Kidney (tissue), 14 donors: Measurements from ENCODE around the gene HEPHL1. TPM values are rescaled to one million over a fixed set of nuclear protein-coding genes. Genes with fewer than 3 reads are reported as not detected.

ENCODE experiments used
- DNase-seq, 5 donors: peaks; one replicate each; pipeline ENCODE4 v3.0.0-alpha.2; 2013 to 2020
- FAIRE-seq: peaks from 2 replicates; lab custom pipeline; 2012; peaks lifted over from hg19 to GRCh38; lab: Jason Lieb, UNC
- H3K27ac ChIP-seq, 2 donors: one replicate each; pipeline ENCODE4 v1.7.0; 2013; ENCODE audit warnings: low read depth in 2 of 2, low read length in 2 of 2, inconsistent platforms in 1 of 2
- H3K27me3 ChIP-seq: one replicate; pipeline ENCODE4 v1.7.1; 2013; ENCODE audit warnings: low read length, inconsistent platforms; ENCODE audit not compliant: control insufficient read depth, insufficient read depth
- H3K36me3 ChIP-seq, 3 donors: one replicate each; pipeline versions ENCODE4 v1.7.0 to v1.7.1; 2013; ENCODE audit warnings: low read length in 3 of 3, control low read depth in 1 of 3, inconsistent platforms in 1 of 3; ENCODE audit not compliant: insufficient read depth in 3 of 3, control insufficient read depth in 2 of 3
- H3K4me1 ChIP-seq, 3 donors: one replicate each; pipeline versions ENCODE4 v1.7.0 to v1.7.1; 2013; ENCODE audit warnings: low read length in 3 of 3, inconsistent platforms in 1 of 3, low read depth in 1 of 3; ENCODE audit not compliant: control insufficient read depth in 2 of 3, insufficient read depth in 2 of 3
- H3K4me3 ChIP-seq, 3 donors: one replicate each; pipeline versions ENCODE4 v1.7.0 to v1.8.1; 2013; ENCODE audit warnings: low read length in 3 of 3, control low read depth in 1 of 3, inconsistent platforms in 1 of 3
- H3K9ac ChIP-seq, 3 donors: one replicate each; pipeline versions ENCODE4 v1.7.0 to v1.7.1; 2013; ENCODE audit warnings: low read length in 3 of 3, control low read depth in 1 of 3, inconsistent platforms in 1 of 3
- H3K9me3 ChIP-seq, 3 donors: one replicate each; pipeline versions ENCODE4 v1.7.0 to v1.7.1; 2013; ENCODE audit warnings: low read length in 3 of 3, control low read depth in 1 of 3, inconsistent platforms in 1 of 3; ENCODE audit not compliant: control insufficient read depth in 2 of 3, insufficient read depth in 1 of 3
- intact Hi-C: fragments of 100-400 bp; cut with DNase I; formaldehyde crosslinking; loops from one replicate; pipeline ENCODE4 v1.11.1; 2022
- polyA plus RNA-seq: library from polyadenylated mRNA; stranded (reverse); fragments of 350-450 nt; fragmentation: Illumina TruSeq; extraction: RNeasy Lipid Tissue Mini Kit (QIAGEN cat#74804); gene quantifications from one replicate; pipeline ENCODE4 v1.2.3, GENCODE V29; 2014; ENCODE audit warnings: low read depth, low replicate concordance; ENCODE audit not compliant: insufficient read depth
- total RNA-seq: library from RNA; stranded (reverse); fragmentation: NEBNext Ultra II Directional; extraction: Animal tissue kit (Norgen Biotek cat#: 25700); gene quantifications from one replicate; pipeline ENCODE4 v1.2.1, GENCODE V29; 2021
- TF ChIP-seq, protein P1 (sequence below): IDR thresholded peaks from 3 replicates; pipeline ENCODE4 v1.5.1; 2012; ENCODE audit warnings: mild to moderate bottlenecking, moderate library complexity, borderline replicate concordance; ENCODE audit not compliant: insufficient read depth; ENCODE audit errors: extremely low read depth
- donor health status: control.
- donor health status: control.
- donor health status: control.
- donor health status: control.
- donor health status: control.
- donor health status: DM: yes; HTN: yes; CAD: no.
- donor health status: Normal renal cell carcinoma (clear cell type).

Gene HEPHL1
- total and polyA plus RNA-seq, 2 donors from 2014 or later: not detected

DNA sequence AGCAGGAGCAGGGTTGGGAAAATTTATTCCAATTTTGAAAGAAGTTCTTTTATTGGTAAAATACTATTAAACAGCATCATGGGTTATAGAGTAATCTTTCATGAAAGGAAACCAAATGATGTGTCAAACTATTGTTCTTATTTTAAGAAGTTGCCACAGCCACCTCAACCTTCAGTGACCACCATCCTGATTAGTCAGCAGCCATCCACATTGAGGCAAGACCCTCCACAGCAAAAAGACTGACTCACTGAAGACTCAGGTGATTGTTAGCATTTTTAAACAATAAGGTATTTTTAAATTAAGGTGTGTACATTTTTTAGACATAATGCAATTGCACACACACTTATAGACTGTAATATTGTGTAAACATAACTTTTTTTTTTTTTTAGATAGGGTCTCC, 3.7 kb upstream of the HEPHL1 start:
- DNase-seq (no peak), FAIRE-seq (no peak)
- TF ChIP-seq, protein P1, sequence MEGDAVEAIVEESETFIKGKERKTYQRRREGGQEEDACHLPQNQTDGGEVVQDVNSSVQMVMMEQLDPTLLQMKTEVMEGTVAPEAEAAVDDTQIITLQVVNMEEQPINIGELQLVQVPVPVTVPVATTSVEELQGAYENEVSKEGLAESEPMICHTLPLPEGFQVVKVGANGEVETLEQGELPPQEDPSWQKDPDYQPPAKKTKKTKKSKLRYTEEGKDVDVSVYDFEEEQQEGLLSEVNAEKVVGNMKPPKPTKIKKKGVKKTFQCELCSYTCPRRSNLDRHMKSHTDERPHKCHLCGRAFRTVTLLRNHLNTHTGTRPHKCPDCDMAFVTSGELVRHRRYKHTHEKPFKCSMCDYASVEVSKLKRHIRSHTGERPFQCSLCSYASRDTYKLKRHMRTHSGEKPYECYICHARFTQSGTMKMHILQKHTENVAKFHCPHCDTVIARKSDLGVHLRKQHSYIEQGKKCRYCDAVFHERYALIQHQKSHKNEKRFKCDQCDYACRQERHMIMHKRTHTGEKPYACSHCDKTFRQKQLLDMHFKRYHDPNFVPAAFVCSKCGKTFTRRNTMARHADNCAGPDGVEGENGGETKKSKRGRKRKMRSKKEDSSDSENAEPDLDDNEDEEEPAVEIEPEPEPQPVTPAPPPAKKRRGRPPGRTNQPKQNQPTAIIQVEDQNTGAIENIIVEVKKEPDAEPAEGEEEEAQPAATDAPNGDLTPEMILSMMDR: no peak
- Histone ChIP-seq H3K36me3 (no peaks in the 10 kb centered on the region), H3K9me3 (no peaks in the 10 kb centered on the region), H3K4me3 (no peak overlapping the region), H3K27me3 (no peaks in the 10 kb centered on the region), H3K9ac (no peak overlapping the region), H3K27ac (no peak overlapping the region), H3K4me1 (no peaks in the 10 kb centered on the region)
- intact Hi-C loops: no loop called here

DNA sequence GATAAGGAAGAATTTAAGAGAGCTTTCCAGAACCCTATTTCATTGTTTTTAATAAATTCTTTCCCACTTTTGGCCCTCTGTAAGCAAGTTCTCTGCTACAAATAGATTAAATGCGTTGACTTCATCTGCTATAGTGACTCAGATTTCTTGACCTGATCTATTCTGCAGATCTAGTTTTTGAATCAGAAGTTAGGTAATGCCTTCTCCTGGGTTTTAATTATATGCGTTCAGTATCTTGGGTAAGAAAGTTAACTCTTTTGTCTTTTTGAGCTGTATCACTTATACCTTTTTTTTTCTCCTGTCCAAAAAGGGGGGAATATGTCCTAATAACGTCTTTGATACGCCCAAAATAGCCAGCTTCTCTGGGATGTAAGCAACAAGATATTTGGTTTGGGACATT, 2.4 kb upstream of the HEPHL1 start:
- H3K4me1 ChIP-seq: no peaks in the 10 kb centered on the region
- no peaks in the 10 kb centered on the region for H3K9me3 ChIP-seq
- H3K27me3 ChIP-seq: no peaks in the 10 kb centered on the region
- H3K27ac ChIP-seq: no peak overlapping the region
- no peak overlapping the region for H3K9ac ChIP-seq
- TF ChIP-seq, protein P1: no peak
- H3K36me3 ChIP-seq: no peaks in the 10 kb centered on the region
- intact Hi-C loops: no loop called here
- DNase-seq (no peak), FAIRE-seq (no peak)
- H3K4me3 ChIP-seq: no peak overlapping the region

DNA sequence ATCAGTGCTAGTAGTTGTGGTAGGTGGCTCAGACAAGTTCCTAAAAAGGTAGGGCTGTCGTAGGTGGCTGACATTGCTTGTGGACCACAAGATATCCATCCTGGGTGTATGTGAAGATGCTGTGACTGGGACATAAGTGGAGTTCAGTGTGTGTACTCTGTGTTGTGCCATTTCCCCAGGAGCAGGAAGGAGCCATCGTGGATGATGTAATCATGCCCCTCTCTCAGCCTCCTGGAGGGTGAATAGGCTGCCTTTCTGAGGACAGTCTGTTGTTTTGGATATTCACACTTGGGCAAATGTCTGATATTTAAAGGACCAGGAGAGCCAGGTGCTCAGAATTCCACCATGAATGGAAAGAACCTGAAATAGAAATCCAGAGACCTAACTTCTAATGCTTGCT, 2.7 kb downstream of the HEPHL1 start:
- intact Hi-C loops: no loop called here
- Histone ChIP-seq H3K9ac (no peak overlapping the region), H3K27ac (no peak overlapping the region), H3K4me1 (no peaks in the 10 kb centered on the region), H3K36me3 (no peaks in the 10 kb centered on the region), H3K9me3 (peaks cover 0 to 5% (median 0%) of the 10 kb centered on the region in 3 donors), H3K27me3 (no peaks in the 10 kb centered on the region), H3K4me3 (no peak overlapping the region)
- FAIRE-seq (no peak), DNase-seq (no peak)
- TF ChIP-seq, protein P1: no peak

DNA sequence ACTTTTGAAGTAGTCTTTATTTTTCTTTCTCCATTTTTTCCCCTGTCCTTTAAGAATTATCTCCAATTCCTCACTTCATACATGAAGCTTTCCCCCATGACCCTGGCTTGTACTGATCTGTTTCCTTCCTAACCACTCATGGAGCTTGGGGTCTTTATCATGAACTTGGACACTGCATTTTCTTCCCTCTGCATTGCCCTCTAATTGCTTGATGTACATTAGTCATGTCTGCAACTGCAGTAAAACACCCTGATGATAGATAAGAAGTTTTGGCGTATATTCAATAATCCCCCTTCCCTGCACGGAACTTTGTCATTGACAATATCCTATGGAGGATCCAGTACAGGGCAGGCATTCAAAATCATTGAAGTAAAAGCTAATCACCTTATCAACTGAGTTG, 3.4 kb downstream of the HEPHL1 start:
- Histone ChIP-seq H3K36me3 (no peaks in the 10 kb centered on the region), H3K9ac (no peak overlapping the region), H3K27me3 (no peaks in the 10 kb centered on the region), H3K27ac (no peak overlapping the region), H3K4me1 (no peaks in the 10 kb centered on the region), H3K4me3 (no peak overlapping the region), H3K9me3 (peaks cover 0 to 5% (median 0%) of the 10 kb centered on the region in 3 donors)
- FAIRE-seq (no peak), DNase-seq (no peak)
- intact Hi-C loops: no loop called here
- TF ChIP-seq, protein P1: no peak
